ENCODE results near the gene CPHXL.

Gene CPHXL

DNA sequence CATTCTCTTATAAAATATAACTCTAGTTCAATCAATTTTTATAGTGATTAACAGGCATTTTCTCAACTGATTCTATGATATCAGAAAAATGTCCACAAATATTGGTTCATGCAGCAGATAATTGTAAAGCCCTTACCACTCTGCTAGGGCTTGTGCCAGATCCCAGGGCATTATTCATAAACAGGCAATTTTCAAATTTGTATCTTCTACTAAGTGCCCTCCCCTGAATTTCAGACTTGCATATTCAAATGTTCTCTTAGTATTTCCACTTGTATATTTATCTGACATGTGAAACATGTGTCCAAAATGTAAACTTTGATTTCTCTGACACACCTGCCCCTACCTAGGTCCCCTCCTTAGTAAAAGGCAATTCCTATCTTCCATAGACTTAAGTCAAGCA lies 58.8 kb downstream of the CPHXL start:
- DNase-seq (ENCODE audit: insufficient read length, low spot score) (no peak), FAIRE-seq (no peak)
- TF ChIP-seq POLR2A (IDR thresholded peaks at IDR 0.05; ENCODE audit: low read depth, low read length), result no peak
